RWPE2 (cell line): ENCODE data around the gene SOCS4.

ENCODE experiments used
- ATAC-seq: fragments of 200-7000 bp; cut with Tn5 transposase; 3 replicates; pipeline ENCODE4 v1.9.1; 2021; ENCODE audit warnings: low read depth
- DNase-seq: peaks from one replicate; pipeline ENCODE4 v3.0.0-alpha.2; 2020; ENCODE audit warnings: low spot score
- H3K27ac ChIP-seq: fragments of 450-650 bp; 2 replicates; pipeline ENCODE4 v1.5.1; 2017; ENCODE audit warnings: mild to moderate bottlenecking; ENCODE audit not compliant: poor library complexity, severe bottlenecking
- H3K27me3 ChIP-seq: fragments of 250-450 bp; sonication (Bioruptor Pico); 2 replicates; pipeline ENCODE4 v1.5.1; 2021; ENCODE audit warnings: mild to moderate bottlenecking, moderate library complexity; ENCODE audit not compliant: insufficient read depth, poor library complexity, severe bottlenecking
- H3K36me3 ChIP-seq: fragments of 250-450 bp; sonication (Bioruptor Pico); 2 replicates; pipeline ENCODE4 v1.5.1; 2020; ENCODE audit warnings: low read depth, mild to moderate bottlenecking, moderate library complexity
- H3K4me1 ChIP-seq: fragments of 250-450 bp; sonication (Bioruptor Pico); 2 replicates; pipeline ENCODE4 v1.5.1; 2021; ENCODE audit warnings: mild to moderate bottlenecking, moderate library complexity; ENCODE audit not compliant: insufficient read depth, poor library complexity, severe bottlenecking
- H3K4me3 ChIP-seq: fragments of 250-450 bp; sonication (Bioruptor Pico); 2 replicates; pipeline ENCODE4 v1.5.1; 2021; ENCODE audit warnings: mild to moderate bottlenecking, moderate library complexity; ENCODE audit not compliant: severe bottlenecking
- H3K9me3 ChIP-seq: fragments of 250-450 bp; sonication (Bioruptor Pico); 2 replicates; pipeline ENCODE4 v1.5.1; 2021; ENCODE audit warnings: mild to moderate bottlenecking, moderate library complexity; ENCODE audit not compliant: severe bottlenecking
- TF ChIP-seq, protein P1 (sequence below): fragments of 450-650 bp; IDR thresholded peaks from one replicate; pipeline ENCODE4 v1.5.1; 2017; ENCODE audit warnings: mild to moderate bottlenecking, moderate library complexity; ENCODE audit not compliant: poor library complexity, severe bottlenecking

The SOCS4 gene, protein sequence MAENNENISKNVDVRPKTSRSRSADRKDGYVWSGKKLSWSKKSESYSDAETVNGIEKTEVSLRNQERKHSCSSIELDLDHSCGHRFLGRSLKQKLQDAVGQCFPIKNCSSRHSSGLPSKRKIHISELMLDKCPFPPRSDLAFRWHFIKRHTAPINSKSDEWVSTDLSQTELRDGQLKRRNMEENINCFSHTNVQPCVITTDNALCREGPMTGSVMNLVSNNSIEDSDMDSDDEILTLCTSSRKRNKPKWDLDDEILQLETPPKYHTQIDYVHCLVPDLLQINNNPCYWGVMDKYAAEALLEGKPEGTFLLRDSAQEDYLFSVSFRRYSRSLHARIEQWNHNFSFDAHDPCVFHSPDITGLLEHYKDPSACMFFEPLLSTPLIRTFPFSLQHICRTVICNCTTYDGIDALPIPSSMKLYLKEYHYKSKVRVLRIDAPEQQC

DNA sequence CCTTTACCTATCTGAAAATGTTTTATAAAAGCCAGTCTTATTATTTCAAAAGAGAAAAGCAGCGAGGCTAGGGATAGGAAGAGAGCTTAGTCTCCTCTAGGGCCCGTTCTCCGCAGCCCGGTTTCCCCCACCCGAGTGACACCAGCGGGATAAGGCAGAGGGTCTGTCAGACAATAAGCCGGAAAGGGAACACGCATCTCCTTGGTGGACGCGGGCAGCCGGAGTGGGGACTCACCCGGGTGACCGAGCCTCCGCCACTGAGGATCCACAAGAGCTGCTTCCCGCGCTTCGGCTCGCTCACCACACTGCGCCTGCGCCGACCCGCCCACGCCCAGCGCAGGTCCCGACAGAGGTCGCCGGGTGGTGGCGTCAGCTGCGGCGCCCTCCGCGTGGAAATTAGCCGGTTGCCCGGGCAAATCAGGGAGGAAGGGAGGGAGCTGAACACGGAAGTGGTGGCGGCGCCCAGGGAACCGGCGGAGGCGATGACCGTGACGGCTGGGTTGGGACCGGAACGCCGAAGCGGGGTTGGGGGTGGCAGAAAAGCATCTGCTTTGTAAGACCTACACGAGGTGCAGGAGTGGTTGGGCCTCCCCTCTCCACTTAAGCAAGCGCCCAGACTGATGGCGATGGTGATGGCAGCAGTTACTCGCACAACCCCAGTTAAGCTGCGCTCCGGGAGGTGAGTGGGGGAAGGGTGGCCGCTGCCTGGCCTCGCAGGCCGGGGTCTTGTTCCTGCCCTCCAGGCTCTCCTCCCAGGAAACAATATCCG lies at the start of gene SOCS4, which contains the start of gene WDHD1:
SOCS4 (plus strand) TSS at position 444 of the 769 bp plus-strand sequence. CDS start 15,806 bp downstream, outside the sequence.
WDHD1 (minus strand) TSS at position 307 of the 769 bp plus-strand sequence. CDS start 312 bp downstream, outside the sequence.
- TF ChIP-seq, protein P1, sequence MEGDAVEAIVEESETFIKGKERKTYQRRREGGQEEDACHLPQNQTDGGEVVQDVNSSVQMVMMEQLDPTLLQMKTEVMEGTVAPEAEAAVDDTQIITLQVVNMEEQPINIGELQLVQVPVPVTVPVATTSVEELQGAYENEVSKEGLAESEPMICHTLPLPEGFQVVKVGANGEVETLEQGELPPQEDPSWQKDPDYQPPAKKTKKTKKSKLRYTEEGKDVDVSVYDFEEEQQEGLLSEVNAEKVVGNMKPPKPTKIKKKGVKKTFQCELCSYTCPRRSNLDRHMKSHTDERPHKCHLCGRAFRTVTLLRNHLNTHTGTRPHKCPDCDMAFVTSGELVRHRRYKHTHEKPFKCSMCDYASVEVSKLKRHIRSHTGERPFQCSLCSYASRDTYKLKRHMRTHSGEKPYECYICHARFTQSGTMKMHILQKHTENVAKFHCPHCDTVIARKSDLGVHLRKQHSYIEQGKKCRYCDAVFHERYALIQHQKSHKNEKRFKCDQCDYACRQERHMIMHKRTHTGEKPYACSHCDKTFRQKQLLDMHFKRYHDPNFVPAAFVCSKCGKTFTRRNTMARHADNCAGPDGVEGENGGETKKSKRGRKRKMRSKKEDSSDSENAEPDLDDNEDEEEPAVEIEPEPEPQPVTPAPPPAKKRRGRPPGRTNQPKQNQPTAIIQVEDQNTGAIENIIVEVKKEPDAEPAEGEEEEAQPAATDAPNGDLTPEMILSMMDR, result peak; percentile 6
- peak; percentile 96 for DNase-seq
- no peaks in the 10 kb centered on the region for H3K9me3 ChIP-seq
- peak within 1 kb of the TSS; percentile 67 for H3K4me3 ChIP-seq
- H3K27ac ChIP-seq, result peak within 1 kb of the TSS; percentile 57
- H3K27me3 ChIP-seq, result no peaks in the 10 kb centered on the region
- peaks cover 44% of the 10 kb centered on the region for H3K36me3 ChIP-seq
- peak; percentile 88 for ATAC-seq
- peaks cover 26% of the 10 kb centered on the region for H3K4me1 ChIP-seq

DNA sequence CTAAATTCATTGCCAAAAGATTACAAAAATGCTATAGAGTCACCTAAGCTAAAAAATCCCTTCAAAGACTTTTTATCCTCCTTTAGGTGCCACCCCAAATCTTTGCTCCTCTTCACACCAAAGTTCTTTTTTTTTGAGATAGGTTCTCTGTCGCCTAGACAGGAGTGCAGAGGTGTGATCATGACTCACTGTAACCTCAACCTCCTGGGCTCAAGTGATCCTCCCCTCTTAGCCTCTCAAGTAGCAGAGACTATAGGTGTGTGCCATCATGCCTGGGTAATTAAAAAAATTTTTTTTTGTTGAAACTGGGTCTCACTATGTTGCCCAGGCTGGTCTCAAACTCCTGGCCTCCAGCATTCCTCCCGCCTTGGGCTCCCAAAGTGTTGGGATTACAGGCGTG lies 48.0 kb upstream of the SOCS4 start:
- no peak for ATAC-seq
- Histone ChIP-seq H3K27me3 (no peaks in the 10 kb centered on the region), H3K9me3 (no peaks in the 10 kb centered on the region), H3K27ac (no peak overlapping the region), H3K4me1 (peaks cover 15% of the 10 kb centered on the region), H3K4me3 (no peak overlapping the region), H3K36me3 (peaks cover 90% of the 10 kb centered on the region)
- no peak for DNase-seq
- TF ChIP-seq, protein P1, result no peak

- H3K9me3 ChIP-seq, result no peaks in the 10 kb centered on the region
- peaks cover 98% of the 10 kb centered on the region for H3K36me3 ChIP-seq
- H3K27ac ChIP-seq, result no peak overlapping the region
- no peak overlapping the region for H3K4me3 ChIP-seq
- peaks cover 17% of the 10 kb centered on the region for H3K4me1 ChIP-seq
- ATAC-seq (no peak), DNase-seq (no peak)
- no peaks in the 10 kb centered on the region for H3K27me3 ChIP-seq
- TF ChIP-seq, protein P1, result peak; percentile 61
Observed at GRCh38 chr14:54981698-54982097, 45.3 kb upstream of the SOCS4 start.

DNA sequence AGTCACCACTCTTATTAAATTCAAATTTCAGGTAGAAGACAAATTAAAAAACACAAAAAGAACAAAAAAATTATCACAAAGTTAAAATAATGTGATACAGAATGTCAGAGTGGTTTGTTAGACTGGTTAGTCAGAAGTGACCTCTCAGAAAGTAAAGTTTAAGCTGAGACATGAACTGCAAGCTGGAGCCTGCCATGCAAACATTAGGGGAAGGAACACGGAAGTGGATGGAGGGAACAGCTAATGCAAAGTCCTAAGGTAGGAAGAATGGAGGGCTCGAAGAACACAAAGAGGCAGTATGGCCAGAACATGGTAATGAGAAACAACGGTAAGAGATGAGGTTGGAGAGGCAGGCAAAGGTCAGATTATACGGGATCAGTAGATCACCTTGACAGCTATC lies 41.9 kb upstream of the SOCS4 start:
- peaks cover 98% of the 10 kb centered on the region for H3K36me3 ChIP-seq
- H3K4me3 ChIP-seq, result no peak overlapping the region
- ATAC-seq, result peak; percentile 59; the same call in 2 of the 3 replicates

More for the DNA sequence above, 41.9 kb upstream of the SOCS4 start:
- Histone ChIP-seq H3K27me3 (no peaks in the 10 kb centered on the region), H3K27ac (peak overlapping the region; percentile 4), H3K9me3 (no peaks in the 10 kb centered on the region), H3K4me1 (peaks cover 8% of the 10 kb centered on the region)
- TF ChIP-seq, protein P1, result no peak
- DNase-seq, result no peak
